ENCODE results near the gene RNF5.

The RNF5 gene

GRCh38 chr6:32151863-32152768 lies 26.1 kb upstream of the RNF5 start, which contains the start of gene PRRT1:
Gene PRRT1, minus strand, starts transcription at chr6:32151939. Its CDS starts 112 bp downstream, at chr6:32151827.
- in situ Hi-C loops (cut with HindIII; ENCODE audit: low sequenced_read_pairs): no loop called here

GRCh38 chr6:32152769-32153563 lies 25.2 kb upstream of the RNF5 start:
- in situ Hi-C loops (cut with HindIII; ENCODE audit: low sequenced_read_pairs): no loop called here

GRCh38 chr6:32153564-32154513 lies 24.4 kb upstream of the RNF5 start, which contains the start of gene PPT2:
Gene PPT2, plus strand, starts transcription at chr6:32154141. Its CDS starts 454 bp downstream, at chr6:32154595.
- in situ Hi-C loops (cut with HindIII; ENCODE audit: low sequenced_read_pairs): no loop called here

- in situ Hi-C loops (cut with HindIII; ENCODE audit: low sequenced_read_pairs): no loop called here
Measured at GRCh38 chr6:32154514-32155161, 23.6 kb upstream of the RNF5 start.

GRCh38 chr6:32156891-32157290 lies 21.3 kb upstream of the RNF5 start:
- in situ Hi-C loops (cut with HindIII; ENCODE audit: low sequenced_read_pairs): no loop called here

GRCh38 chr6:32158052-32158451 lies 20.2 kb upstream of the RNF5 start:
- in situ Hi-C loops (cut with HindIII; ENCODE audit: low sequenced_read_pairs): no loop called here

GRCh38 chr6:32163559-32164258 lies 14.5 kb upstream of the RNF5 start:
- in situ Hi-C loops (cut with HindIII; ENCODE audit: low sequenced_read_pairs): no loop called here

GRCh38 chr6:32164295-32164694 lies 13.9 kb upstream of the RNF5 start, which contains the start of gene EGFL8:
Gene EGFL8, plus strand, starts transcription at chr6:32164595. Its CDS starts 1,571 bp downstream, at chr6:32166166.
- in situ Hi-C loops (cut with HindIII; ENCODE audit: low sequenced_read_pairs): no loop called here

- in situ Hi-C loops (cut with HindIII; ENCODE audit: low sequenced_read_pairs): no loop called here
Measured at GRCh38 chr6:32166411-32167061, 11.7 kb upstream of the RNF5 start.

GRCh38 chr6:32167154-32167760 lies 10.9 kb upstream of the RNF5 start:
- in situ Hi-C loops (cut with HindIII; ENCODE audit: low sequenced_read_pairs): no loop called here

- in situ Hi-C loops (cut with HindIII; ENCODE audit: low sequenced_read_pairs): no loop called here
Measured at GRCh38 chr6:32167761-32168262, 10.4 kb upstream of the RNF5 start.

GRCh38 chr6:32168350-32168749 lies 9.9 kb upstream of the RNF5 start:
- in situ Hi-C loops (cut with HindIII; ENCODE audit: low sequenced_read_pairs): no loop called here

- in situ Hi-C loops (cut with HindIII; ENCODE audit: low sequenced_read_pairs): no loop called here
Measured at GRCh38 chr6:32168807-32169591, 9.2 kb upstream of the RNF5 start.

- in situ Hi-C loops (cut with HindIII; ENCODE audit: low sequenced_read_pairs): no loop called here
Measured at GRCh38 chr6:32170294-32170693, 7.9 kb upstream of the RNF5 start.

GRCh38 chr6:32171234-32171633 lies 7.0 kb upstream of the RNF5 start:
- in situ Hi-C loops (cut with HindIII; ENCODE audit: low sequenced_read_pairs): no loop called here

GRCh38 chr6:32173051-32173727 lies 5.0 kb upstream of the RNF5 start:
- in situ Hi-C loops (cut with HindIII; ENCODE audit: low sequenced_read_pairs): no loop called here

- in situ Hi-C loops (cut with HindIII; ENCODE audit: low sequenced_read_pairs): no loop called here
Measured at GRCh38 chr6:32174416-32174815, 3.8 kb upstream of the RNF5 start.

Measured in endothelial cell of hepatic sinusoid (primary cell).